GM13977 (cell line): ENCODE measurements around the gene PTGES3.
A peak's percentile ranks its signal among the peaks of the same experiment; 100 is the strongest.
"Not testable (repeated sequence)": the region's sequence is repeated elsewhere in the genome, so short reads cannot be mapped to it uniquely, and the experiment has no call there.

Experiments
- DNase-seq: peaks from one replicate; pipeline ENCODE4 v3.0.0; 2012; ENCODE audit warnings: low spot score
- CTCF ChIP-seq: IDR thresholded peaks from 2 replicates; pipeline ENCODE4 v1.5.1; 2012; ENCODE audit warnings: mild to moderate bottlenecking, control low read depth; ENCODE audit not compliant: insufficient read depth; ENCODE audit errors: extremely low read depth, missing control alignments
- in situ Hi-C: fragments of 300-500 bp; cut with MboI; formaldehyde crosslinking; loops from one replicate; pipeline ENCODE4 v1.12.0; 2022; ENCODE audit warnings: low sequenced_read_pairs, low pct_unique_long_range_greater_than_20kb, mixed read lengths, inconsistent platforms; ENCODE audit not compliant: unreplicated experiment

PTGES3 gene, protein sequence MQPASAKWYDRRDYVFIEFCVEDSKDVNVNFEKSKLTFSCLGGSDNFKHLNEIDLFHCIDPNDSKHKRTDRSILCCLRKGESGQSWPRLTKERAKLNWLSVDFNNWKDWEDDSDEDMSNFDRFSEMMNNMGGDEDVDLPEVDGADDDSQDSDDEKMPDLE

DNA sequence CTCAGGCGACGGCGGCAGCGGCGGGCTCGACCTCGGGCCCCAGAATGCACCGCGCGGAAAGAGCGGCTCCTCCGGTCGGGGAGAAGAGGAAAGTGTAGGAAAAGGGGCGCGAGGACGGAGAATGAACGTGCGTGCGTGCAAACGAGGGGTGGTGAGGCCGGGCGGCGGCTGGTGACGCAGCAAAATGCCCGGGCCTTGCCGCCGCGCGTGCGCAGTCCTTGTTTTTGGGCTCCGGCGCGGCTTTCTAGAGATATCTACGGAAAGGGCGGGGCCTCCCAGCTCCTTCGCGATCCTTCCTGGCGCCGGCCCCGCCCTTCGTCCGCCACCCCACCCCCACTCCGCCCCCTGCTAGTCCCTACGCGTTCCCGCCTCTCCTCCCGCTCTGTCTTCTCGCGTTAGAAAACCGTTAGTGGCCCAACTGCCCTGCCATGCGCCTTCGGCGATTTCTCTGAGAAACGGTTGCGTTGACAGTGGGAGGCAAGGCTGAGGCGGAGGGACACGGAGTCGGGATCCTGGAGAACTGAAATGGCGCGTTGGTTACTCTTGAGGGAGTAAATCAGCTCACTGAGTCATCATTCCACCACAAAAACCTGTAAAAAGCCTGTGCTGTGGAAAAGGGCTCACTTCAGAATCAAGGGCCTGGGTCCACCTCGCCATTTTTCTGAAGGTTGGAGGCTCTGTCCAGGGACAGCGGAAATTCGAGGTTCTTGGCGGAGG, at the start of gene PTGES3:
PTGES3 (minus strand) TSS at position 156 of the 717 bp plus-strand sequence. CDS start 285 bp downstream, outside the sequence.
- TF ChIP-seq CTCF, result no peak
- peak; percentile 95 for DNase-seq
- in situ Hi-C loops, result no loop called here

GRCh38 chr12:56728139-56728861, 40.2 kb upstream of the PTGES3 start:
- TF ChIP-seq CTCF, result no peak
- in situ Hi-C loops, result no loop called here
- no peak for DNase-seq

DNA sequence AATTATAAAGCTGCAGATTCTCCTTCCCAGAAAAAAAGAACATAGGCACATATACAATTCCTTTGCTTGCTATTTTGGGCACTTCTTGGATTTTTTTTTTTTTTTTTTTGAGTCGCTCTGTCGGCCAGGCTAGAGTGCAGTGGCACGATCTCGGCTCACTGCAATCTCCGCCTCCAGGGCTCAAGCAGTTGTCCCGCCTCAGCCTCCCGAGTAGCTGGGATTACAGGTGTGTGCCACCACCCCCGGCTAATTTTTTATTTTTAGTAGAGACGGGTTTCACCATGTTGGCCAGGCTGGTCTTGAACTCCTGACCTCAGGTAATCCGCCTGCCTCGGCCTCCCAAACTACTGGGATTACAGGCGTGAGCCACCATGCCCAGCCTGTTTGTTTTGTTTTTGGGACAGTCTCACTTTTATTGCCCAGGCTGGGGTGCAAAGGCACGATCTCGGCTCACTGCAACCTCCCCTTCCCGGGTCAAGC, 38.2 kb upstream of the PTGES3 start:
- DNase-seq, in situ Hi-C loops: not testable (repeated sequence)

GRCh38 chr12:56725723-56726102, 37.6 kb upstream of the PTGES3 start:
- in situ Hi-C loops, result no loop called here
- no peak for DNase-seq
- TF ChIP-seq CTCF, result no peak

DNA sequence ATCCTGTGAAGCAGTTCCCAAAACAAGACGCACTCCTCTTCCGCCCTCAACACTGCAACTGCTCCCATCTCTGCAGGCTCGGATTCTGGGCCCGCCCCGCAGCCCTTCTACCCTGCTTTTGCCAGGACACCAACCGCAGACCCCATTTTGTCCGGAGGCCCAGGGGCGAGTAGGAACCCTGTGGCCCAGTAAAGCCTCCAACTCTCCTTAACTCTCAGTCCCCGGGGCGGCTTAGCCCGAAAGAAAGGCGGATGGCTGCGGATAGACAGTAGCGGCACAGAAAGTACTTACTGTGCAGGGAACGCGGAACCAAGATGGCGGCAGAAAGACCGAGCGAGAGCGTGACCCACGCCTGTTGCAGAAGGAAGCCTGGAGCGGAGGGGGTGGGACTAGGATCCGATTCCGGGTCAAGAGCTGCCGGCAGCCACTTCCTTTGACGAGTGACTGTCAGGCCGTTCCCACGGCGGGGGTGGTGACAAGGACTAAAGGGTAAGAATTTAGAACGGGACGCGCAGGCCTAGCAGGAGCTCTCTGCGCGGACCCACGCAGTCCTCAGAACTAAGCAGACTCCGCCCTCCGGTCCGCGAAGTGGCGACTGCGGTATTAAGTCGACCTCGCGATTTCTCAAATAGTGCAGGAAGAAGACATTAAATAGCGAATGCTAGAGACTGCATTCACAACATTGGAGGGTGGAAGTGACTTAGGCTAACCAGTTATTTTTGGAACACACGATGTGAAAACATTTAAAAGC, 37.1 kb upstream of the PTGES3 start, which contains the start of gene NACA:
NACA (minus strand) TSS at position 328 of the 751 bp plus-strand sequence. CDS start 778 bp downstream, outside the sequence.
- peak; percentile 94 for DNase-seq
- no peak for TF ChIP-seq CTCF
- in situ Hi-C loops, result no loop called here

DNA sequence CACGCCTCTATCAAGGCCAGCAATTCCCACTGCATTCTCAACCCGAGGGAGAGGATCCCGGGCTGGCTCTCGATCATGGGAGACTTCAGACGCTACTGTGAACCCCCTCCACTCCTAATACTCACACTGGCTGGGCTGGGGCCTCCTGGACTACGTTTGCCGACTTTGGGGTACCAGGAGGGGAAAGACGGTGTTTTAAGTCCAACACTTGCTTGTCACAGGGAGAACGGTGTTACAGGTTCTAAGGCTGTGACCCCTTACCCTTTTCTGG, 36.6 kb upstream of the PTGES3 start:
- in situ Hi-C loops, result no loop called here
- TF ChIP-seq CTCF, result no peak
- DNase-seq, result no peak
